Measurements from ENCODE around the gene MFSD11. TPM values are rescaled to one million over a fixed set of nuclear protein-coding genes. Genes with fewer than 3 reads are reported as not detected.

The MFSD11 gene
- total RNA-seq, 2 donors from 2014 or later, result 49.7 to 52.3 TPM

DNA sequence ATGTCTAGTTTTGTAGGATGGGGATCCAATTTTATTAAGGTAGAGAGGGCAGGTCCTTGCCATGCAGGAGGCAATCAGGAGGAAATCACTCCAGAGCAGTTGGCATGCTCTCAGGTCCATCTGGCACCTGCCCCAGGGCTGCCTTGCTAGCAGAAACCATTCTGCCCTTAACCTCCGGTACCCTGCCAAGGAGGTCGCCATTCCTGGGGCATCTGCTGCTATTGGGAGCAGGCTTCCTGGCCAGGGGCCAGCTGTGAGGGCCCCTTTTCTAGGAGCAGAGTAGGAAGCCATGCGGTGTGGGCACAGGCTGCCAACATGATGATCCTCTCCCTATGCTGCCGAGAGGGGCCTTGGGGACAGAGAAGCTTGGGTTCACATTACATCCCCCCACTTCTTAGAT is 82.6 kb downstream of the MFSD11 start:
- no peaks in the 10 kb centered on the region for H3K27me3 ChIP-seq (replicated peaks; ENCODE audit: insufficient read depth)
- TF ChIP-seq, protein P1, sequence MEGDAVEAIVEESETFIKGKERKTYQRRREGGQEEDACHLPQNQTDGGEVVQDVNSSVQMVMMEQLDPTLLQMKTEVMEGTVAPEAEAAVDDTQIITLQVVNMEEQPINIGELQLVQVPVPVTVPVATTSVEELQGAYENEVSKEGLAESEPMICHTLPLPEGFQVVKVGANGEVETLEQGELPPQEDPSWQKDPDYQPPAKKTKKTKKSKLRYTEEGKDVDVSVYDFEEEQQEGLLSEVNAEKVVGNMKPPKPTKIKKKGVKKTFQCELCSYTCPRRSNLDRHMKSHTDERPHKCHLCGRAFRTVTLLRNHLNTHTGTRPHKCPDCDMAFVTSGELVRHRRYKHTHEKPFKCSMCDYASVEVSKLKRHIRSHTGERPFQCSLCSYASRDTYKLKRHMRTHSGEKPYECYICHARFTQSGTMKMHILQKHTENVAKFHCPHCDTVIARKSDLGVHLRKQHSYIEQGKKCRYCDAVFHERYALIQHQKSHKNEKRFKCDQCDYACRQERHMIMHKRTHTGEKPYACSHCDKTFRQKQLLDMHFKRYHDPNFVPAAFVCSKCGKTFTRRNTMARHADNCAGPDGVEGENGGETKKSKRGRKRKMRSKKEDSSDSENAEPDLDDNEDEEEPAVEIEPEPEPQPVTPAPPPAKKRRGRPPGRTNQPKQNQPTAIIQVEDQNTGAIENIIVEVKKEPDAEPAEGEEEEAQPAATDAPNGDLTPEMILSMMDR (IDR thresholded peaks at IDR 0.05), result no peak
- no peaks in the 10 kb centered on the region for H3K4me1 ChIP-seq (ENCODE audit: control insufficient read depth in 1 of 2, low read depth in 2 of 2)
- DNase-seq (ENCODE audit: low spot score), result no peak
- ATAC-seq (ENCODE audit: insufficient number of reproducible peaks, low FRiP score, low read depth), result no peak
- H3K9me3 ChIP-seq, result no peaks in the 10 kb centered on the region
- no peak overlapping the region for H3K27ac ChIP-seq
- H3K36me3 ChIP-seq, result no peaks in the 10 kb centered on the region
- H3K4me3 ChIP-seq, result no peak overlapping the region

DNA sequence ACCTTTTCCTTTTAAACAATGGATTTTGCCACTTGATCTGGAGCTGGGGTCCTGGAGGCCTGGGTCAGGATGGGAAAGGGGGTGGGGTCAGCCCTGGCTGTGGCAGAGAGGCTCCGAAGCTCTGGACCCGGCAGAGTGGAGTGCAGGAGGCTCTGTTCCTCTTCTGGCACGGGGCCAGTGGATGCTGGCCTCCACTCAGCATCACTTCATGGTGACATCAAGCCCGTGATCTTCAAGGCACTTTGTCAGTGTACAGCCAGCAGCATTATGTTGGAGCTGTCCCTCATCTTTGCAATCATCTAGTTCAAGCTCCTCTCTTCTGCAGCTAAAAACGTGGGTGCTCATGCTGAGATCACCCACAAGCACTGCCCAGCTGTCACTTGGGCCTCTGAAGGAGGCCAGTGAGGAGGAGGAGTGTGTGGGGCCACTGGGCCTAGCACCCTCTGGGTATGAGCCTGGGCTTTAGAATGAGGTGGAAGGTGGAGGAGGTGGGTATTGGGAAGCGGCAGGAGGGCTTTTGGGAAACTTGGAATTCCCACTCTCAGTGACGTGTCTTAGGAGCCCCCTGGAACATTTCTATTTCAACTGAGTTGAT is 84.4 kb downstream of the MFSD11 start:
- H3K4me3 ChIP-seq, result no peak overlapping the region
- no peaks in the 10 kb centered on the region for H3K4me1 ChIP-seq (ENCODE audit: control insufficient read depth in 1 of 2, low read depth in 2 of 2)
- ATAC-seq (ENCODE audit: insufficient number of reproducible peaks, low FRiP score, low read depth) (no peak), DNase-seq (ENCODE audit: low spot score) (no peak)
- H3K36me3 ChIP-seq, result no peaks in the 10 kb centered on the region
- H3K27me3 ChIP-seq (replicated peaks; ENCODE audit: insufficient read depth), result no peaks in the 10 kb centered on the region
- H3K27ac ChIP-seq, result no peak overlapping the region
- H3K9me3 ChIP-seq, result no peaks in the 10 kb centered on the region
- TF ChIP-seq, protein P1 (IDR thresholded peaks at IDR 0.05), result no peak

DNA sequence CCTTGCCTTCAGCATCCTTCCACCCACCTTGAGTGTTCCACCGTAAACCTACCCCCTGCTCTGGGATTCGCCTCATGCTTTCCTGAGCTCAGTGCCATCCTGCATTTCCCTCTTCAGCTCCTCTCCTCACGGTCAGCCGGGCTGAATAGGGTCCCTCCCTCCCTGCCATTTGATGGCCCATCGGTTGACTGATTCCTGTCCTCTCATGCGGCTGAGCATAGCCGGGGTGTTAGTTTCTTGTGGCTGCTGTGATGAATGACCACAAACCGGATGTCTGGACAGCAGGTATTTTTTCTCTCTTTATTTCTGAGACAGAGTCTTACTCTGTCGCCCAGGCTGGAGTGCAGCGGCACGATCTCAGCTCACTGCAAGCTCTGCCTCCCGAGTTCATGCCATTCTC is 86.2 kb downstream of the MFSD11 start:
- H3K27ac ChIP-seq, result no peak overlapping the region
- DNase-seq (ENCODE audit: low spot score), result no peak
- H3K9me3 ChIP-seq, result no peaks in the 10 kb centered on the region
- H3K36me3 ChIP-seq, result no peaks in the 10 kb centered on the region
- no peaks in the 10 kb centered on the region for H3K27me3 ChIP-seq (replicated peaks; ENCODE audit: insufficient read depth)
- H3K4me3 ChIP-seq, result no peak overlapping the region
- TF ChIP-seq, protein P1 (IDR thresholded peaks at IDR 0.05), result no peak
- no peaks in the 10 kb centered on the region for H3K4me1 ChIP-seq (ENCODE audit: control insufficient read depth in 1 of 2, low read depth in 2 of 2)
- no peak for ATAC-seq (ENCODE audit: insufficient number of reproducible peaks, low FRiP score, low read depth)

DNA sequence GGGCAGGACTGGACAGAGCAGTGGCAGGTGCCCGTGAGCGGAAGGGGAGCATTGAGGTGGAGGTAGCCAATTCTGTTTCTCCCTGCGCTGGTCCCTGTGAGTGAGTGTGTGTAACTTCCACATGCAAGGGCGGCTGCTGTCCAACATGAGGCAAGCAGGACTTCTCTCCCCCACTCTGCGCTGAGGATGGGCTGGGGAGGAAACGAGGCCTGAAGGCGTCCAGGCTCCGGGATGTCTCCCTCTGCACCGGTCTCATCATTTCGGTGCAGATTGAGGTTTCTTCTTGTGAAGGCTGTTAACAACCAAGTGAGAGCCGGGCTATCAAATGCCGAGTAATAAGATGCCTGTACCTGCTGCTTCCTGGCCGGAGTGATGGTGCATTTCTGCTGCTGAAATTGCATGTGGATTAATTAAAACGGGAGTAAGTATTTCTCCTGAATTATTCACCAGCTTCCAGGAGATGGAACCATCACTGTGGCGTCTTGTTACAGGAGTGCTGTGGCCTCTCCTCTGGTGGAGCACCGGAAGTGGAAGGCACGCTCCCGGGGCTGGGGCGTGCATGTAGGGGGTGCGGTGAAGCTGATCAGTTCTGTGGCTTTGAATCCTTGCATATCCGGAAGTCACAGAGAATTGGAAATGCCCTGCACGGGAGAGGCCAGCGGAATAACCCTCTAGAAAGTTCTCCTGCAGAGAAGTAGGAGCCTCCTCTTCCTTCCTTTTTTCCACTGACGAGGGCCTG is 88.6 kb downstream of the MFSD11 start:
- Histone ChIP-seq H3K4me3 (no peak overlapping the region), H3K4me1 (ENCODE audit: control insufficient read depth in 1 of 2, low read depth in 2 of 2) (no peaks in the 10 kb centered on the region), H3K27me3 (replicated peaks; ENCODE audit: insufficient read depth) (no peaks in the 10 kb centered on the region), H3K9me3 (no peaks in the 10 kb centered on the region), H3K36me3 (no peaks in the 10 kb centered on the region), H3K27ac (no peak overlapping the region)
- no peak for DNase-seq (ENCODE audit: low spot score)
- ATAC-seq (ENCODE audit: insufficient number of reproducible peaks, low FRiP score, low read depth), result no peak
- TF ChIP-seq, protein P1 (IDR thresholded peaks at IDR 0.05), result no peak

DNA sequence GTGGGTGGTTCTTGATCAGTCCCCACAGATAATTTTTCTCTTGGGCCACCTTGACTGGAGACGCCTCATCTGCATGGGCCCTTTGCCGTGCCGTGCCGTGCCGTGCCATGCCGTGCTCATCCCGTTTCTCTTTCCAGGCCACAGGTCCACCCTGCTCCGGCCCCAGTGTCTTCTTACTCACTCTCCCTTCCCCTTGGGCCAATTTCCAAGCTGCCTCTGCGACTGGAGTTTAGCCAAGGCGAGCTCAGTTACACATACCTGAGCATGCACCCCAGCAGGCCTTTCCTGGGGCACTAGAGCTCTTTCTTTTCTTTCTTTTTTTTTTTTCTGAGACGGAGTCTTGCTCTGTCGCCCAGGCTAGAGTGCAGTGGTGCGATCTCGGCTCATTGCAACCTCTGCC is 89.8 kb downstream of the MFSD11 start:
- Histone ChIP-seq H3K4me3 (no peak overlapping the region), H3K27ac (no peak overlapping the region), H3K36me3 (no peaks in the 10 kb centered on the region), H3K4me1 (ENCODE audit: control insufficient read depth in 1 of 2, low read depth in 2 of 2) (no peaks in the 10 kb centered on the region), H3K9me3 (no peaks in the 10 kb centered on the region), H3K27me3 (replicated peaks; ENCODE audit: insufficient read depth) (no peaks in the 10 kb centered on the region)
- DNase-seq (ENCODE audit: low spot score), result no peak
- no peak for ATAC-seq (ENCODE audit: insufficient number of reproducible peaks, low FRiP score, low read depth)
- TF ChIP-seq, protein P1 (IDR thresholded peaks at IDR 0.05), result no peak

Other genes with a start within 250 kb of the MFSD11 start
- 100 to 1,000 TPM in 1 of 2 donors, 10 to 100 TPM in 1; 91.6 to 153 TPM for gene RHBDF2, start 236.7 kb upstream of the MFSD11 start, total RNA-seq
- gene CYGB, start 200.4 kb upstream of the MFSD11 start, total RNA-seq, result 10 to 100 TPM in 1 of 2 donors, 1 to 10 TPM in 1; 8.3 to 17.7 TPM
- gene PRCD, start 198.1 kb upstream of the MFSD11 start, total RNA-seq, result 1 to 10 TPM; 1.9 to 2.4 TPM
- 1 to 10 TPM in 1 of 2 donors, not detected in 1; 1.8 TPM for gene ST6GALNAC2, start 152.3 kb upstream of the MFSD11 start, total RNA-seq
- gene ST6GALNAC1, start 94.4 kb upstream of the MFSD11 start, total RNA-seq, result 1 to 10 TPM; 1.2 to 1.3 TPM
- 100 to 1,000 TPM; 241 to 341 TPM for gene MXRA7, start 27.2 kb upstream of the MFSD11 start, total RNA-seq
- 10 to 100 TPM; 32.4 to 36.1 TPM for gene JMJD6, start 11.5 kb upstream of the MFSD11 start, total RNA-seq
- 10 to 100 TPM; 12.1 to 42.5 TPM for gene METTL23, start 11.3 kb upstream of the MFSD11 start, total RNA-seq
- gene SRSF2, start 788 bp upstream of the MFSD11 start, total RNA-seq, result 100 to 1,000 TPM; 265 to 266 TPM
- under 1 TPM in 1 of 2 donors, not detected in 1; 0.14 TPM for gene MGAT5B, start 130.3 kb downstream of the MFSD11 start, total RNA-seq

All from thoracic aorta (tissue), 2 donors.